Stomach (tissue), 4 donors: Measurements from ENCODE around the gene PITPNC1.

Source experiments
- POLR2AphosphoS5 ChIP-seq, 3 donors: sonication (generic); formaldehyde crosslinking; IDR thresholded peaks; one replicate each; pipeline ENCODE4 v1.6.1; 2016; ENCODE audit warnings: antibody characterized with exemption in 3 of 3
- TF ChIP-seq, protein P1 (sequence below), 7 experiments: fragments of 450-650 bp in 4 of 7; fragments of 200-600 bp in 3 of 7; sonication (generic) in 3 of 7; IDR thresholded peaks; one replicate each; pipeline ENCODE4 v1.5.1; 2016 to 2019; ENCODE audit warnings: antibody characterized with exemption in 7 of 7, control low read depth in 2 of 7, mild to moderate bottlenecking in 1 of 7

DNA sequence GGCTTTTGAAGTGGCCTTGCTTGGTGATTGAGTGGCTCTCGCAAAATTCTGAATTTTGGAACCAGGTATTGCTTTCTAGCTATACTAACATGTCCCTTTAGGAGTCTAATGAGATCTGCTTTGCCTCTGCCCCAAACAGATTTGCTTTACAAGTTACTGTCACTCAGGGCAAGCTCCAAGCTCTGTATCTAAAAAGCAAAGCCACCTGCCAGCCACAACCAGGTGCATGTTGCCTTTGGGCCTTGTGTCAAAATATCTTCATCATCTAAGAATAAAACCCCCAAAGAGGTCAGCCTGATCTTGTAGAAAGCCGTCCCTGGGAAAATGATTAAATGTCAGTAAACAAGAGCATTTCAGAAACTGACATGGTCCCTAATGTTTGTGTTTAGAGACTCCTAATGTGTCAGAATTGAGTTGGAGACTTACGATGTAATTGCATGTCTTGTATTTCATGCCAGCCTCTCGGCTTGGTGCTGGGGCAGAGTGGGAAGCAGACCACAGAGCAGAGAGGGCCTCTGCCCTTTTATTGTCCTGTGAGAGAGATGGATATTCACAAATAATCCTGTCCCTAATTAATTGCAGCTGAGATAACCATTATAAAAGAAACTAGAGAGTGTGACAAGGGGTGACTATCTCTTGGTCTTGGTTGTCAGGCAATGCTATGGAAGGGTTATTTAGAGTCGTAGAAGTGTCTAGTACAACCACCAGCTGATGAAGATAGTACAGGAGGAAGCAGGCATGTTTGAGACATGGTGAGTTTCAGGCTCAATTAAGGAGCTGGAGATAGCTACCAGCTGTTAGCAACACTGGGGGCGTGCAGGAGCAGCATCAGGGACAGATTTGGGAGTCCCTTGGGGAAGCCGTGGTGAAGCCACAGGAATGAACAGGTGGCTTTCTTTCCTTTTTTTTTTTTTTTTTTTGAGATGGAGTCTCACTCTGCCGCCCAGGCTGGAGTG lies 90.7 kb downstream of the PITPNC1 start:
- TF ChIP-seq POLR2AphosphoS5 (IDR thresholded peaks at IDR 0.05), result no peak
- TF ChIP-seq, protein P1, sequence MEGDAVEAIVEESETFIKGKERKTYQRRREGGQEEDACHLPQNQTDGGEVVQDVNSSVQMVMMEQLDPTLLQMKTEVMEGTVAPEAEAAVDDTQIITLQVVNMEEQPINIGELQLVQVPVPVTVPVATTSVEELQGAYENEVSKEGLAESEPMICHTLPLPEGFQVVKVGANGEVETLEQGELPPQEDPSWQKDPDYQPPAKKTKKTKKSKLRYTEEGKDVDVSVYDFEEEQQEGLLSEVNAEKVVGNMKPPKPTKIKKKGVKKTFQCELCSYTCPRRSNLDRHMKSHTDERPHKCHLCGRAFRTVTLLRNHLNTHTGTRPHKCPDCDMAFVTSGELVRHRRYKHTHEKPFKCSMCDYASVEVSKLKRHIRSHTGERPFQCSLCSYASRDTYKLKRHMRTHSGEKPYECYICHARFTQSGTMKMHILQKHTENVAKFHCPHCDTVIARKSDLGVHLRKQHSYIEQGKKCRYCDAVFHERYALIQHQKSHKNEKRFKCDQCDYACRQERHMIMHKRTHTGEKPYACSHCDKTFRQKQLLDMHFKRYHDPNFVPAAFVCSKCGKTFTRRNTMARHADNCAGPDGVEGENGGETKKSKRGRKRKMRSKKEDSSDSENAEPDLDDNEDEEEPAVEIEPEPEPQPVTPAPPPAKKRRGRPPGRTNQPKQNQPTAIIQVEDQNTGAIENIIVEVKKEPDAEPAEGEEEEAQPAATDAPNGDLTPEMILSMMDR (IDR thresholded peaks at IDR 0.05), result no peak
